ENCODE results near the gene ANXA2.

The ANXA2 gene

GRCh38 chr15:60371175-60372051 is 26.4 kb downstream of the ANXA2 start:
- DNase-seq (ENCODE audit: low read depth in 1 of 2, low spot score in 1 of 2), result no peak

GRCh38 chr15:60370869-60371136 is 27.0 kb downstream of the ANXA2 start:
- DNase-seq (ENCODE audit: low read depth in 1 of 2, low spot score in 1 of 2), result no peak

- DNase-seq (ENCODE audit: low read depth in 1 of 2, low spot score in 1 of 2), result no peak
Measured at GRCh38 chr15:60370105-60370868, 27.5 kb downstream of the ANXA2 start.

GRCh38 chr15:60369696-60370095 is 28.1 kb downstream of the ANXA2 start:
- no peak for DNase-seq (ENCODE audit: low read depth in 1 of 2, low spot score in 1 of 2)

GRCh38 chr15:60364612-60364924 is 33.2 kb downstream of the ANXA2 start:
- no peak for DNase-seq (ENCODE audit: low read depth in 1 of 2, low spot score in 1 of 2)

GRCh38 chr15:60363903-60364611 is 33.7 kb downstream of the ANXA2 start:
- DNase-seq (ENCODE audit: low read depth in 1 of 2, low spot score in 1 of 2), result no peak

GRCh38 chr15:60363087-60363549 is 34.7 kb downstream of the ANXA2 start:
- DNase-seq (ENCODE audit: low read depth in 1 of 2, low spot score in 1 of 2), result no peak

GRCh38 chr15:60362321-60363086 is 35.3 kb downstream of the ANXA2 start:
- peak in 1 of 2 donors; percentile 7 for DNase-seq (ENCODE audit: low read depth in 1 of 2, low spot score in 1 of 2)

- DNase-seq (ENCODE audit: low read depth in 1 of 2, low spot score in 1 of 2), result peak in 1 of 2 donors; percentile 13
Measured at GRCh38 chr15:60359738-60360137, 38.0 kb downstream of the ANXA2 start.

GRCh38 chr15:60358935-60359682 is 38.7 kb downstream of the ANXA2 start:
- no peak for DNase-seq (ENCODE audit: low read depth in 1 of 2, low spot score in 1 of 2)

GRCh38 chr15:60356832-60357231 is 41.0 kb downstream of the ANXA2 start:
- DNase-seq (ENCODE audit: low read depth in 1 of 2, low spot score in 1 of 2), result no peak

- DNase-seq (ENCODE audit: low read depth in 1 of 2, low spot score in 1 of 2), result no peak
Measured at GRCh38 chr15:60355148-60355857, 42.5 kb downstream of the ANXA2 start.

- DNase-seq (ENCODE audit: low read depth in 1 of 2, low spot score in 1 of 2), result no peak
Measured at GRCh38 chr15:60353245-60353920, 44.4 kb downstream of the ANXA2 start.

- DNase-seq (ENCODE audit: low read depth in 1 of 2, low spot score in 1 of 2), result no peak
Measured at GRCh38 chr15:60352525-60352924, 45.3 kb downstream of the ANXA2 start.

GRCh38 chr15:60351066-60351465 is 46.7 kb downstream of the ANXA2 start:
- DNase-seq (ENCODE audit: low read depth in 1 of 2, low spot score in 1 of 2), result no peak

GRCh38 chr15:60350108-60350507 is 47.7 kb downstream of the ANXA2 start:
- DNase-seq (ENCODE audit: low read depth in 1 of 2, low spot score in 1 of 2), result no peak

- no peak for DNase-seq (ENCODE audit: low read depth in 1 of 2, low spot score in 1 of 2)
Measured at GRCh38 chr15:60349589-60349988, 48.2 kb downstream of the ANXA2 start.

GRCh38 chr15:60347480-60348049 is 50.2 kb downstream of the ANXA2 start:
- no peak for DNase-seq (ENCODE audit: low read depth in 1 of 2, low spot score in 1 of 2)

GRCh38 chr15:60346653-60347052 is 51.1 kb downstream of the ANXA2 start:
- no peak for DNase-seq (ENCODE audit: low read depth in 1 of 2, low spot score in 1 of 2)
